ENCODE measurements around the gene RIPPLY3. TPM values are rescaled to one million over a fixed set of nuclear protein-coding genes. Genes with fewer than 3 reads are reported as not detected.

Gene RIPPLY3
- total and polyA plus RNA-seq, 2 of the 13 experiments (the other 11 are each of a cell fraction or from before 2014, with no cell fraction given): 0.09 to 2.9 TPM

- TF ChIP-seq TARDBP (CRISPR knock-in tag; IDR thresholded peaks at IDR 0.05) (peak; percentile 43; the same call in 1 of the 2 replicates), HNRNPL (IDR thresholded peaks at IDR 0.05; ENCODE audit: low read depth, low read length) (no peak), MNT (IDR thresholded peaks at IDR 0.05) (no peak), ADNP (CRISPR knock-in tag; IDR thresholded peaks at IDR 0.05) (no peak), ATF7 (IDR thresholded peaks at IDR 0.05) (no peak), ATF7 (CRISPR knock-in tag; IDR thresholded peaks at IDR 0.05) (no peak), ZSCAN30 (CRISPR knock-in tag; IDR thresholded peaks at IDR 0.05) (no peak), ZNF138 (CRISPR knock-in tag; IDR thresholded peaks at IDR 0.05; ENCODE audit: low read depth) (peak; percentile 39; the same call in 1 of the 2 replicates), ZNF616 (CRISPR knock-in tag; IDR thresholded peaks at IDR 0.05; ENCODE audit: low read depth) (no peak), WIZ (CRISPR knock-in tag; IDR thresholded peaks at IDR 0.05) (no peak), HNF1A (IDR thresholded peaks at IDR 0.05; ENCODE audit: low read depth) (no peak), HNF1A (CRISPR knock-in tag; IDR thresholded peaks at IDR 0.05; ENCODE audit: borderline replicate concordance) (0 out of 2 replicates have a peak, but pooled peaks have one; percentile 29), ZBTB20 (CRISPR knock-in tag; IDR thresholded peaks at IDR 0.05; ENCODE audit: borderline replicate concordance, low read depth) (peak; percentile 31; the same call in 1 of the 2 replicates), U2AF1 (optimal IDR thresholded peaks at IDR 0.05; ENCODE audit: low read depth, low read length) (no peak), ZNF639 (CRISPR knock-in tag; conservative IDR thresholded peaks at IDR 0.05) (0 out of 2 replicates have a peak, but pooled peaks have one; percentile 33), THYN1 (CRISPR knock-in tag; IDR thresholded peaks at IDR 0.05; ENCODE audit: borderline replicate concordance, low read depth) (no peak), ZNF800 (CRISPR knock-in tag; IDR thresholded peaks at IDR 0.05) (no peak; the same call in 1 of the 2 replicates), ZNF772 (CRISPR knock-in tag; IDR thresholded peaks at IDR 0.05) (peak; percentile 50; the same call in 1 of the 2 replicates), PBX3 (CRISPR knock-in tag; IDR thresholded peaks at IDR 0.05; ENCODE audit: borderline replicate concordance) (no peak)
Measured at GRCh38 chr21:36966066-36966820, 40.3 kb upstream of the RIPPLY3 start, which contains the start of gene HLCS (continued).

All from HepG2 (cell line).